ENCODE results near the gene MISP.

DNA sequence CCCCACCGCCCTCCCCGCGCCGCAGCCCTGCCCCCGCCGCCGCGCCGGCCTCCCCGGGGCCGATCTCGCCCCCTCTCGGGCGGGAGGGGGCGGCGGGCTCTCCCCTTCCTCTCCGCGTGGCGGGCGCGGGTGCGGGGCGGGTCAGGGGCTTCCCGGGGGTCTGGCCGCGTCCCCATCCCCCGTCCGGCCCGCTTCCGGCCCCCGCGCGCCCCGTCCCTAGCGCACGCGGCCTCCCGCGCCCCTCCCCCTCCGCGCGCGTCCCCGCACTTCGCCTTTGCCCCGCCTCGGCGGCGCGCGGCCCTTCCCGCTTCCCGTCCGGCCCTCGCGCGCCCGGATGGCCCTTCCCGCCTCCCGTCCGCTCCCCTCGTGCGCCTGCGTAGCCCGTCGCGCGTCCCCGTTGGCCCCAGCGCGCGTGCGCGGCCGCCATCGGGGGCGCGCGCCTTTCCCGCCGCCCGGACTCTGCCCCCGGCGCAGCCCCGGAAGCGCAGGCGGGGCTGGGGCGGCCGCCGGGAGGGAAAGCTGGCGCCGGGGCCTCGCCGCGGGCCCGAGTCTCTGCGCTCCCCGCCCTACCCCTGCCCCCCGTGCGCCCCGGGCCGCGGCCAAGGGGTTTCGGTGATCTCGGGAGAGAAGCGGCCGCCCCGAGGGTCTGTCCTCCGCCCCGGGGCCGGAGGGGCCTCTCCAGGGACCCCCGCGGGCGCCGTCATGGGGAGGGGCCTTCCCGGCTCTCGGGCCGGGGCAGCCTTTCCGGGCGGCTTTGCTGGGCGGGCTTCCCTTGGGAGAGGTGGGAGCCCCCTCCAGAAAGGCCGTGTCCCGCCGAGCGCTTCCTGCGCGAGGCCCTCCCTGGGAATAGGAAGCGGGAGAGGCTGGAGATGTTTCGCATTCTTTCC is 46.9 kb downstream of the MISP start:
- TF ChIP-seq CTCF (conservative IDR thresholded peaks at IDR 0.05; ENCODE audit: low read depth in 2 of 2) (no peak), EZH2 (IDR thresholded peaks at IDR 0.05; ENCODE audit: low read depth, unreplicated experiment) (no peak), POLR2AphosphoS5 (IDR thresholded peaks at IDR 0.05; ENCODE audit: low read depth) (no peak; the same call in 1 of the 2 replicates), CREB1 (CRISPR knock-in tag; IDR thresholded peaks at IDR 0.05; ENCODE audit: low read depth) (peak; percentile 39; the same call in 1 of the 2 replicates), ETS1 (IDR thresholded peaks at IDR 0.05) (no peak)
- TF ChIP-seq, protein P1, sequence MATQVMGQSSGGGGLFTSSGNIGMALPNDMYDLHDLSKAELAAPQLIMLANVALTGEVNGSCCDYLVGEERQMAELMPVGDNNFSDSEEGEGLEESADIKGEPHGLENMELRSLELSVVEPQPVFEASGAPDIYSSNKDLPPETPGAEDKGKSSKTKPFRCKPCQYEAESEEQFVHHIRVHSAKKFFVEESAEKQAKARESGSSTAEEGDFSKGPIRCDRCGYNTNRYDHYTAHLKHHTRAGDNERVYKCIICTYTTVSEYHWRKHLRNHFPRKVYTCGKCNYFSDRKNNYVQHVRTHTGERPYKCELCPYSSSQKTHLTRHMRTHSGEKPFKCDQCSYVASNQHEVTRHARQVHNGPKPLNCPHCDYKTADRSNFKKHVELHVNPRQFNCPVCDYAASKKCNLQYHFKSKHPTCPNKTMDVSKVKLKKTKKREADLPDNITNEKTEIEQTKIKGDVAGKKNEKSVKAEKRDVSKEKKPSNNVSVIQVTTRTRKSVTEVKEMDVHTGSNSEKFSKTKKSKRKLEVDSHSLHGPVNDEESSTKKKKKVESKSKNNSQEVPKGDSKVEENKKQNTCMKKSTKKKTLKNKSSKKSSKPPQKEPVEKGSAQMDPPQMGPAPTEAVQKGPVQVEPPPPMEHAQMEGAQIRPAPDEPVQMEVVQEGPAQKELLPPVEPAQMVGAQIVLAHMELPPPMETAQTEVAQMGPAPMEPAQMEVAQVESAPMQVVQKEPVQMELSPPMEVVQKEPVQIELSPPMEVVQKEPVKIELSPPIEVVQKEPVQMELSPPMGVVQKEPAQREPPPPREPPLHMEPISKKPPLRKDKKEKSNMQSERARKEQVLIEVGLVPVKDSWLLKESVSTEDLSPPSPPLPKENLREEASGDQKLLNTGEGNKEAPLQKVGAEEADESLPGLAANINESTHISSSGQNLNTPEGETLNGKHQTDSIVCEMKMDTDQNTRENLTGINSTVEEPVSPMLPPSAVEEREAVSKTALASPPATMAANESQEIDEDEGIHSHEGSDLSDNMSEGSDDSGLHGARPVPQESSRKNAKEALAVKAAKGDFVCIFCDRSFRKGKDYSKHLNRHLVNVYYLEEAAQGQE (IDR thresholded peaks at IDR 0.05; ENCODE audit: unreplicated experiment): no peak
